Epithelial cell of esophagus (primary cell): ENCODE data around the gene IQCE.

Experiments used
- DNase-seq: peaks from one replicate; pipeline ENCODE4 v3.0.0; 2010; ENCODE audit warnings: low read depth
- H3K4me3 ChIP-seq: 2 replicates; pipeline ENCODE4 v1.5.1; 2011; ENCODE audit warnings: mild to moderate bottlenecking, low read length, control low read depth
- TF ChIP-seq, protein P1 (sequence below): IDR thresholded peaks from 2 replicates; pipeline ENCODE4 v1.5.1; 2011; ENCODE audit warnings: low read depth, mild to moderate bottlenecking, low read length, control low read depth, inconsistent platforms; ENCODE audit not compliant: insufficient read depth; ENCODE audit errors: missing control alignments

The IQCE gene

DNA sequence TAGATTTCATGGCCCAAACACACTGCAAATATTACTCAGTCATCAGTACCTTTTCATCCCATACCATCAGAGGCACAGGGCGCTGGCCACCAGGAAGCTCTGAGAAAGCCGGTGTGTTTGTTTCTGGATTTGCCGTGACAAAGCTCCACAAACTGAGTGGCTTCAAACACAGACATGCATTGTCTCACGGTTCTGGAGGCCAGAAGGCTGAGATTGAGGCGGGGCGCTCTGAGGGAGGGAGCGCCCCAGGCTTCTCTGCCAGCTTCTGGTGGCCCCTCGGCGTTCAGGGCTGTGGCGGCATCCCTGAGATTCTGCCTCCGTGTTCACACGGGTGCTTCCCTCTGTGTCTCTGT, 69.3 kb downstream of the IQCE start:
- TF ChIP-seq, protein P1, sequence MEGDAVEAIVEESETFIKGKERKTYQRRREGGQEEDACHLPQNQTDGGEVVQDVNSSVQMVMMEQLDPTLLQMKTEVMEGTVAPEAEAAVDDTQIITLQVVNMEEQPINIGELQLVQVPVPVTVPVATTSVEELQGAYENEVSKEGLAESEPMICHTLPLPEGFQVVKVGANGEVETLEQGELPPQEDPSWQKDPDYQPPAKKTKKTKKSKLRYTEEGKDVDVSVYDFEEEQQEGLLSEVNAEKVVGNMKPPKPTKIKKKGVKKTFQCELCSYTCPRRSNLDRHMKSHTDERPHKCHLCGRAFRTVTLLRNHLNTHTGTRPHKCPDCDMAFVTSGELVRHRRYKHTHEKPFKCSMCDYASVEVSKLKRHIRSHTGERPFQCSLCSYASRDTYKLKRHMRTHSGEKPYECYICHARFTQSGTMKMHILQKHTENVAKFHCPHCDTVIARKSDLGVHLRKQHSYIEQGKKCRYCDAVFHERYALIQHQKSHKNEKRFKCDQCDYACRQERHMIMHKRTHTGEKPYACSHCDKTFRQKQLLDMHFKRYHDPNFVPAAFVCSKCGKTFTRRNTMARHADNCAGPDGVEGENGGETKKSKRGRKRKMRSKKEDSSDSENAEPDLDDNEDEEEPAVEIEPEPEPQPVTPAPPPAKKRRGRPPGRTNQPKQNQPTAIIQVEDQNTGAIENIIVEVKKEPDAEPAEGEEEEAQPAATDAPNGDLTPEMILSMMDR, result no peak
- DNase-seq, result no peak
- H3K4me3 ChIP-seq, result no peak overlapping the region

DNA sequence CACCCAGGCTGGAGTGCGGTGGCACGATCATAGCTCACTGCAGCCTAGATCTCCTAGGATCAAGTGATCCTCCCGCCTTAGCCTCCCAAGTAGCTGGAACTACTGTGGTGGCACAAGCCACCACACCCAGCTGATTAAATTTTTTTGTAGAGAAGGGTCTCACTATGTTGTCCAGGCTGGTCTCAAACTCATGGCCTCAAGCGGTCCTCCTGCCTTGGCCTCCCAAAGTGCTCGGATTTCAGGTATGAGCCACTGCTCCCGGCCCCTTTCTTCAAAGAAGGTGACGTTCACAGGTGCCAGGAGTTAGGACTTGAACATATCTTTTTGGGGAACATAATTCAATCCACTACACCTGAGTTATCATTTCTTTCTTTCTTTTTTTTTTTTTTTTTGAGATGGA, 70.1 kb downstream of the IQCE start:
- DNase-seq, result no peak
- no peak overlapping the region for H3K4me3 ChIP-seq
- TF ChIP-seq, protein P1, result no peak

DNA sequence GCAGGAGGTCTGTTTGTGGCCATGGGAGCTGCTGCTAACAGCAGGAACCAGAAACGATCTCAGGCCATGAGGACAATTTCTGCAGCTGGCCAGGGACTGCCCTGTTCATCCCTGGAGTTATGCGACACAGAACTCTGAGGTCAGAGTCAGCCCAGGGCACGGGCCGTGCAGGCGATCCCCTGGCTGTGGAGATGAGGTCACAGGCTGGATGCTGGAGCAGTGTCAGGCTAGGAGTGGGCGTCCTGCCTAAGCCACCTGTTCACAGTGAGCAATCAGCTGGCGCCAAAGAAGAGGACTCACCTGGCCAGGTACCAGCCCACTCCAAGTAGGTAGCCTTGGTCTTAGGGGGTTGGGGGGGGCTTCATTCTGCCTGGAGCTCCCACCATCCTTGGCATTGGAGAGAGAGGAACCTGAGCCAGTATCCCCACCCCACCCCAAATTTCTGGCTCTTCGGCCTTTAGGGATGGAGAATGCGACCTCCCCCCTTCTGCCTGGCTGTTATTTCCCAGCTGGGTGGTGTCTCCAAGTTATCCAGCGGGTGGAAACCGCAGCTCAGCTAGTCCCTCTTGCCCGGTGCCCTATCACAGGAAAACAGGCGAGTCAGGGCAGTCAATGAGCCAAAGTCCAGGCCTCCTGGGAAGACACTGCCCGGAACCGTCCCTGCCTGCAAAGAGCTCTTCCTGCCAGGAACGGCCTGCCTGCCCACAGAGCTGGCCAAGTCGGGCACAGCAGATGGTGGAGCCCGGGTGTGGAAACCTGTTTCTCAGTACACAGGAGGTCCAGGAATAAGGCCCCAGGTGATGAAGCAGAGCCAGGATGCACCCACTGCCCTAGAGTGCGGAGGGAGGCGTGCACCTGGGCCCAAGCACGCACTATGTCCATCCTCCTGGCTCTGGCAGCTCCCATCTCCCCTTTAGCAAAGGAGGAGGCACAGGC, 71.2 kb downstream of the IQCE start:
- DNase-seq, result peak; percentile 52
- no peak overlapping the region for H3K4me3 ChIP-seq
- TF ChIP-seq, protein P1, result no peak

DNA sequence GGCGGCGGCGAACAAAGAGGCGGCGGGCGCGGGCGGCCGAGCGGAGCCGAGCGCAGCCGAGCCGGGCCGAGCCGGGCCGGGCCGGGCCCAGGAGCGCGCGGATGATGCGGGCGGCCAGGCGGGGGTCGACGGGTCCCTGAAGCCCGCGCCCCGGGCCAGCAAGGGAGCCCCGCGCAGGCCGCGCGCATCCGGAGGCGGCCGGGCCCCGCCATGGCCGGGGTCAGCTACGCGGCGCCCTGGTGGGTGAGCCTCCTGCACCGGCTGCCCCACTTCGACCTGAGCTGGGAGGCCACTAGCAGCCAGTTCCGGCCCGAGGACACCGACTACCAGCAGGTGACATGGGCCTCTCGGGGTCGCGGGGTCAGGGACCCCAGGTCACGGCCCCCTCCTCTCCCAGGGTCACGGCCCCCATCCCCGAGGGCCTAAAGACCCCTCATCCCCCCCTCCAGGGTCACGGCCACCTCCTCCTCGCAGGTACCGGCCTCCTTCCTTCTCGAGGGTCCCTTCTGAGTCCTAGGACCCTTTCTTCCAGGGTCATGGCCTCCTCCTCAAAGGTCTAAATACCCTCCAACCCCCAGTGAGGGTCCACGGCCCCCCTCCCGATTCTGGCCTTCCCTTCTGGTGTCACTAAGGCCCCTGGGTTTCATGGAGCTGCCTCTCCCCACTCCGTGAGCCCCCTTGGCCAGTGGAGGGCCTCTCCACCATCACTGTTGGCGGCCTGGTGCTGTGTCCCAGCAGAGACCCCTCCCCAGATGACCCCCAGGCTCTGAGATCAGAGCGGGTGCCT, 73.4 kb downstream of the IQCE start, which contains the start of gene TTYH3:
TSS of gene TTYH3 (plus strand) at position 41 of the 787 bp plus-strand sequence. CDS start at position 211, 170 bp downstream.
- DNase-seq, result no peak
- TF ChIP-seq, protein P1, result no peak
- H3K4me3 ChIP-seq, result peak within 1 kb of the TSS; percentile 82

DNA sequence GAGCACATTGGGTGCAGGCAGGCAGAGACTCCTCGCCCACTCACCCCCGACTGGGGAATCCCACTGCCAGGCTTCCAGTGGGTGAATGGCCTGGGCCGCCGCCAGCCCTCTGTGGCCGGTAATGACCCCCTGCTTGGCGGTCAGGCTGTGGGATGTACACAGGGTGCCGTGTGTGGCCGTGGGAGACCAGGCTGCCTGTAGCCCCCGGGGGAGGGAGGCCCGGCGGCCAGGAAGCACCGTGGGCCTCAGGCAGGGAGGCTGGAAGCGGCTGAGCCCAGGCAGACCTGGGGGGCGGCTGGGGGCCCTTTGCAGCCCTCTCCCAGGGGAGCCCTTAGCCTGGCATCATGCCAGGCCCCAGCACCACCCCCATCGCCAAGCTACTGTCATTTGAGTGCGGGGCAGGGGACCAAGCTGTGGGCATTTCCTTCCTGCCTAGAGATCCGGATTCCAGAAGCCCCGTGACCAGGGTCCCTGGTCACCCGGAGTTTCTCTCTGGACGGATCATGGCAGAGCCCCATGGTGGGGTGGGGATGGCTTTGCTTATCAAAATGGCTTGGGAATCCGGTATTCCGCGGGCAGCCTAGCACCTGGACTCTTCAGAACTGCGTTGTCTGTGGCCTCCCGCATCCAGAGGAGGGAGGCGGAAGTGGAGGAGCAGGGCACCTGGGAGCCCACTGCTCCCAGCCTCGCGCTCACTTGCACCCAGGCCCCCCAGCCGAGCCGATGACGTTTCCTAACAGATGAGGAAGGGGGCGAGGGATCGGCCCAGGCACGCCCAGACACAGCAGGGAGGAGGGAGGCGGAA, 74.2 kb downstream of the IQCE start:
- TF ChIP-seq, protein P1, result no peak
- H3K4me3 ChIP-seq, result peak overlapping the region; percentile 82
- DNase-seq, result peak; percentile 79

DNA sequence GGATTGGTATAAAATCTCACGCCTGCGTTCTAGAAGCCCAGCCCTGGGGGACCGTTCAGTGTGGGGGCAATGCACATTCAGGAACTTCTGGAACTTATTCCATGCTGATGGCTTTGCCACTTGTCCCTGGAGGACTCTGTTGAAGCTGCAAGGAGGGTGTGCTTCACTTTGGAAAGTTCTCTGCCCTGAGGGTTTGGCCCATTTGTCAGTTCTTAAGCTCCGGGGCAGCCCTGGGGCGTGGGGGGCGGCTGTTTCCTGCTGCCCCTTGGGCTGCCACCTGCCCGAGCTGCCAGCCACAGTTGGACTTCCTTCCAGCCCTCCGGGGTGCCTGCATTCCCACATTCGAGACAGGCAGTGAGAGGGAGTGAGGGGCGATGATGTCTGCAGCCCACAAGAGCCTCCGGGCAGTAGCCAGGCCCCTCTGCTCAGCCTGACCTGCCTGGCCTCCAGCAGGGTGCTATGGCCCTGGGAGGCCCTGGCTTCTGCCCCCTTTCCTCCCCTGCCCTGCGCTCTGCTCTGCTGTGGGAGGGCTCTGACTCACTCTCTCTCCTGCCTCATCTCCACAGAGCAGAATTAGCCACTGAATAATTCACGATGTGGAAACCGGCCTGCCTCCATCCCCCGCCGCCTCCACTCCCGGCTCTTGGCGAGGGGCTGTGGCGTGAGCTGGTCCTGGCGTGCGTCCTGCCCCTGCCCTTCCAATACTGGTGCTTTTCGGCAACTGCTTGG, 74.9 kb downstream of the IQCE start:
- TF ChIP-seq, protein P1, result no peak
- H3K4me3 ChIP-seq, result peak overlapping the region; percentile 82
- peak; percentile 83 for DNase-seq
